K562 (cell line): ENCODE results near the gene CFL1. TPM values are rescaled to one million over a fixed set of nuclear protein-coding genes. Genes with fewer than 3 reads are reported as not detected.

Experiments used
- CHD2 ChIP-seq: IDR thresholded peaks from 2 replicates; pipeline ENCODE4 v1.6.1; 2011; ENCODE audit warnings: low read depth, low read length
- CREBBP ChIP-seq: IDR thresholded peaks from one replicate; pipeline ENCODE4 v1.6.1; 2012; ENCODE audit warnings: low read depth, mild to moderate bottlenecking, control low read depth, inconsistent platforms, low read length
- DEAF1 ChIP-seq: fragments of 450-650 bp; formaldehyde crosslinking; IDR thresholded peaks from 2 replicates; pipeline ENCODE4 v1.4.0; 2020; ENCODE audit warnings: mild to moderate bottlenecking, moderate library complexity
- ETV6 ChIP-seq, 3 experiments: fragments of 150-350 bp in 1 of 3; sonication (generic) in 1 of 3; formaldehyde crosslinking in 1 of 3; IDR thresholded peaks; 2 replicates each; pipeline versions ENCODE4 v1.6.1 to v1.8.0; 2014 to 2022; ENCODE audit warnings: borderline replicate concordance in 2 of 3, low read depth in 2 of 3, antibody characterized with exemption in 1 of 3, low read length in 1 of 3, mild to moderate bottlenecking in 1 of 3, missing genetic modification reagents in 1 of 3
- HLTF ChIP-seq: fragments of 450-650 bp; IDR thresholded peaks from 2 replicates; pipeline ENCODE4 v1.6.1; 2016
- MNT ChIP-seq, 2 experiments: fragments of 450-650 bp; conservative IDR thresholded peaks; 2 replicates each; pipeline ENCODE4 v1.6.1; 2017; ENCODE audit warnings: mild to moderate bottlenecking in 2 of 2, moderate library complexity in 2 of 2
- NFIX ChIP-seq: fragments of 250-450 bp; sonication (Bioruptor Pico); IDR thresholded peaks from 2 replicates; pipeline ENCODE4 v1.4.0; 2020; ENCODE audit warnings: low read depth, mild to moderate bottlenecking, moderate library complexity
- NR2C2 ChIP-seq, 2 experiments: fragments of 200-800 bp in 1 of 2; sonication (Bioruptor generic) in 1 of 2; sonication (generic) in 1 of 2; formaldehyde crosslinking in 1 of 2; IDR thresholded peaks; 2 replicates each; pipeline versions ENCODE4 v1.6.1 to v1.8.0; 2016 to 2022; ENCODE audit warnings: mild to moderate bottlenecking in 1 of 2, missing compliant biosample characterization in 1 of 2, missing genetic modification characterization in 1 of 2, missing genetic modification reagents in 1 of 2
- PKNOX1 ChIP-seq: fragments of 450-650 bp; IDR thresholded peaks from 2 replicates; pipeline ENCODE4 v1.6.1; 2016
- POLR2AphosphoS5 ChIP-seq: IDR thresholded peaks from 2 replicates; pipeline ENCODE4 v1.6.1; 2011; ENCODE audit warnings: mild to moderate bottlenecking, low read depth, low read length, moderate library complexity; ENCODE audit not compliant: control insufficient read depth, insufficient read depth
- TAF7 ChIP-seq: fragments of 450-650 bp; IDR thresholded peaks from 2 replicates; pipeline ENCODE4 v1.6.1; 2016; ENCODE audit warnings: missing genetic modification characterization, missing compliant biosample characterization
- TFAP4 ChIP-seq: sonication (generic); formaldehyde crosslinking; IDR thresholded peaks from 2 replicates; pipeline ENCODE4 v1.8.0; 2022; ENCODE audit warnings: missing genetic modification reagents, mild to moderate bottlenecking, moderate library complexity, borderline replicate concordance
- ZNF124 ChIP-seq: sonication (generic); formaldehyde crosslinking; IDR thresholded peaks from 2 replicates; pipeline ENCODE4 v1.8.1; 2022; ENCODE audit warnings: missing genetic modification reagents
- ZNF146 ChIP-seq: IDR thresholded peaks from one replicate; pipeline ENCODE4 v1.6.1; 2018; ENCODE audit warnings: missing compliant biosample characterization; ENCODE audit not compliant: unreplicated experiment
- polyA plus RNA-seq, 8 experiments: library from polyadenylated mRNA; depleted of rRNA in 4 of 8; stranded (reverse) in 5 of 8; unstranded in 3 of 8; fragments of >200 nt; fragmentation: Nextera tagmentation in 2 of 8; fragmentation: Illumina TruSeq in 1 of 8; extraction: Ambion mirVana in 2 of 8; extraction: Trizol in 1 of 8; gene quantifications; 2 replicates each; pipeline versions ENCODE4 v1.2.1 to v1.2.3, GENCODE V29; 2011 to 2014; ENCODE audit warnings: inconsistent platforms in 1 of 8, missing spikeins in 1 of 8
- total RNA-seq, 7 experiments: library from RNA; depleted of rRNA in 6 of 7; stranded (reverse); fragments of >200 nt in 6 of 7; fragmentation: Illumina TruSeq in 2 of 7; extraction: Trizol in 2 of 7; gene quantifications; 2 replicates each; pipeline versions ENCODE4 v1.2.1 to v1.2.3, GENCODE V29; 2011 to 2021; ENCODE audit warnings: low replicate concordance in 1 of 7
- TF ChIP-seq, protein P1 (sequence below): fragments of 150-350 bp; IDR thresholded peaks from 2 replicates; pipeline ENCODE4 v1.6.1; 2014; ENCODE audit warnings: low read depth, mild to moderate bottlenecking, low read length, borderline replicate concordance
- TF ChIP-seq, protein P2 (sequence below): sonication (generic); formaldehyde crosslinking; IDR thresholded peaks from 2 replicates; pipeline ENCODE4 v1.8.0; 2022; ENCODE audit warnings: mild to moderate bottlenecking, missing genetic modification reagents

The CFL1 gene
- total and polyA plus RNA-seq, 9 of the 15 experiments (the other 6 are each of a cell fraction or from before 2014, with no cell fraction given): 105 to 1,101 (median 859) TPM

DNA sequence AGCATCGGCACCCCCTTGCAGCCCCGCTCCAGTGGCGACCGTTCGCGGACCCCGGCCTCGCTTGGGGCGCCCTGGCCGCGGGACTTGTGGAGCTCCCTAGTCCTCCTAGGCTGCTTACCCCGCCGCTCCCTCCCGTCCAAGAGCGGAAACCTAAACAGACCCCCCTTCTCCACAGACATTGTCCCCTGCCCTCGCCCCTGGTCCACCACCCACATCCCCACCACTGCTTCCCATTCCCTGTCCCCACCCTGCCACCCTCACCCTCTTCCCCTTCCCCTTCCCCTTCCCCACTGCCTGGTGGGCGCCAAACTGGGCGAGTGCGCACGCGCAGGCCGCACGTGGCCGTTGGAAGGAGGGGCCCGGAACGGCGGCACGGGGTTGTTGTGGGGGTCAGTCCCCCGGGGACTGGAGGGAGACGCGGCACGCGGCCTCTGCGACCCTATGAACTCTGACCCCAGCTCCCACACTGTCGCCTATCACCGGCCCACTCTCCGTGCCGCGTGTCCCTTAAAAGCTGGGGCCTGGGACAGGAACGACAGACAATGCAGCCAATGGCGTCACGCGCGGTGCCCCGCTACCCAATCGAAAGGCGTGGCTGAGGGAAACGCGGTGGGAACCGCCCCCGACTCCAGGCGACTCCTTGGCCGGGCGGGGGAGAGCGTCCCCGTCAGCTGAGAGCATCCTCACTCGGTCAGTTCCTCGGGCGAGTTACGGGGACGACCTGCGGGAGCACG, 24.5 kb downstream of the CFL1 start, which contains the start of gene SNX32 (continued):
- TF ChIP-seq, protein P1, sequence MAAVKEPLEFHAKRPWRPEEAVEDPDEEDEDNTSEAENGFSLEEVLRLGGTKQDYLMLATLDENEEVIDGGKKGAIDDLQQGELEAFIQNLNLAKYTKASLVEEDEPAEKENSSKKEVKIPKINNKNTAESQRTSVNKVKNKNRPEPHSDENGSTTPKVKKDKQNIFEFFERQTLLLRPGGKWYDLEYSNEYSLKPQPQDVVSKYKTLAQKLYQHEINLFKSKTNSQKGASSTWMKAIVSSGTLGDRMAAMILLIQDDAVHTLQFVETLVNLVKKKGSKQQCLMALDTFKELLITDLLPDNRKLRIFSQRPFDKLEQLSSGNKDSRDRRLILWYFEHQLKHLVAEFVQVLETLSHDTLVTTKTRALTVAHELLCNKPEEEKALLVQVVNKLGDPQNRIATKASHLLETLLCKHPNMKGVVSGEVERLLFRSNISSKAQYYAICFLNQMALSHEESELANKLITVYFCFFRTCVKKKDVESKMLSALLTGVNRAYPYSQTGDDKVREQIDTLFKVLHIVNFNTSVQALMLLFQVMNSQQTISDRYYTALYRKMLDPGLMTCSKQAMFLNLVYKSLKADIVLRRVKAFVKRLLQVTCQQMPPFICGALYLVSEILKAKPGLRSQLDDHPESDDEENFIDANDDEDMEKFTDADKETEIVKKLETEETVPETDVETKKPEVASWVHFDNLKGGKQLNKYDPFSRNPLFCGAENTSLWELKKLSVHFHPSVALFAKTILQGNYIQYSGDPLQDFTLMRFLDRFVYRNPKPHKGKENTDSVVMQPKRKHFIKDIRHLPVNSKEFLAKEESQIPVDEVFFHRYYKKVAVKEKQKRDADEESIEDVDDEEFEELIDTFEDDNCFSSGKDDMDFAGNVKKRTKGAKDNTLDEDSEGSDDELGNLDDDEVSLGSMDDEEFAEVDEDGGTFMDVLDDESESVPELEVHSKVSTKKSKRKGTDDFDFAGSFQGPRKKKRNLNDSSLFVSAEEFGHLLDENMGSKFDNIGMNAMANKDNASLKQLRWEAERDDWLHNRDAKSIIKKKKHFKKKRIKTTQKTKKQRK: no peak
- TF ChIP-seq ETV6 (IDR thresholded peaks at IDR 0.05; ENCODE audit: borderline replicate concordance in 1 of 2, low read depth in 2 of 2, low read length in 1 of 2): no peak
- TF ChIP-seq ETV6 (CRISPR knock-in tag; IDR thresholded peaks at IDR 0.05; ENCODE audit: borderline replicate concordance): no peak
- TF ChIP-seq MNT (conservative IDR thresholded peaks at IDR 0.05): no peak
- TF ChIP-seq TFAP4 (CRISPR knock-in tag): peak; percentile 85; the same call in 1 of the 2 replicates
- no peak for TF ChIP-seq POLR2AphosphoS5
- no peak for TF ChIP-seq DEAF1 (CRISPR knock-in tag)
- no peak for TF ChIP-seq NFIX (CRISPR knock-in tag)
- TF ChIP-seq ZNF146 (CRISPR knock-in tag): no peak
- no peak for TF ChIP-seq CREBBP
- peak; percentile 79 for TF ChIP-seq CHD2
- no peak for TF ChIP-seq TAF7
- TF ChIP-seq PKNOX1: peak; percentile 98
- TF ChIP-seq, protein P2, sequence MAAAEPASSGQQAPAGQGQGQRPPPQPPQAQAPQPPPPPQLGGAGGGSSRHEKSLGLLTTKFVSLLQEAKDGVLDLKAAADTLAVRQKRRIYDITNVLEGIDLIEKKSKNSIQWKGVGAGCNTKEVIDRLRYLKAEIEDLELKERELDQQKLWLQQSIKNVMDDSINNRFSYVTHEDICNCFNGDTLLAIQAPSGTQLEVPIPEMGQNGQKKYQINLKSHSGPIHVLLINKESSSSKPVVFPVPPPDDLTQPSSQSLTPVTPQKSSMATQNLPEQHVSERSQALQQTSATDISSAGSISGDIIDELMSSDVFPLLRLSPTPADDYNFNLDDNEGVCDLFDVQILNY: no peak
- TF ChIP-seq HLTF: no peak
- TF ChIP-seq NR2C2 (CRISPR knock-in tag; IDR thresholded peaks at IDR 0.05): peak; percentile 17; the same call in 1 of the 2 replicates
- no peak for TF ChIP-seq NR2C2 (tag; IDR thresholded peaks at IDR 0.05)
- TF ChIP-seq ZNF124: no peak
